Lower lobe of right lung (tissue), 2 donors: ENCODE measurements around the gene SZRD1. TPM values are rescaled to one million over a fixed set of nuclear protein-coding genes. Genes with fewer than 3 reads are reported as not detected.

Source experiments
- ATAC-seq, 2 donors: fragments of 200-7000 bp; cut with Tn5 transposase; one replicate each; pipeline ENCODE4 v1.9.1; 2020 to 2022; ENCODE audit warnings: mild to moderate bottlenecking in 2 of 2, moderate library complexity in 2 of 2
- DNase-seq: peaks from one replicate; pipeline ENCODE4 v3.0.0-alpha.2; 2020
- H3K27ac ChIP-seq: fragments of 200-600 bp; one replicate; pipeline ENCODE4 v1.8.0; 2022
- H3K27me3 ChIP-seq: fragments of 200-600 bp; one replicate; pipeline ENCODE4 v1.8.0; 2022; ENCODE audit warnings: low read depth
- H3K36me3 ChIP-seq: fragments of 200-600 bp; one replicate; pipeline ENCODE4 v1.8.0; 2022; ENCODE audit warnings: mild to moderate bottlenecking
- H3K4me1 ChIP-seq: fragments of 200-600 bp; one replicate; pipeline ENCODE4 v1.8.0; 2022
- H3K4me3 ChIP-seq: fragments of 200-600 bp; one replicate; pipeline ENCODE4 v1.8.0; 2022; ENCODE audit warnings: mild to moderate bottlenecking
- H3K9me3 ChIP-seq: fragments of 200-600 bp; one replicate; pipeline ENCODE4 v1.8.0; 2022
- CTCF ChIP-seq: fragments of 200-600 bp; IDR thresholded peaks from one replicate; pipeline ENCODE4 v1.8.0; 2022; ENCODE audit warnings: antibody characterized with exemption, mild to moderate bottlenecking
- intact Hi-C: fragments of 100-400 bp; cut with DNase I; formaldehyde crosslinking; loops from one replicate; pipeline ENCODE4 v1.11.0; 2022
- total RNA-seq: library from RNA; stranded (reverse); fragmentation: NEBNext Ultra II Directional; extraction: Animal tissue kit (Norgen Biotek cat#: 25700); gene quantifications from one replicate; pipeline ENCODE4 v1.2.1, GENCODE V29; 2021
- donor health status: DM: no; HTN: yes; CAD: no; lungs with severe emphysema.

Gene SZRD1
- total RNA-seq, 1 donor from 2014 or later: 111 TPM

- H3K4me3 ChIP-seq: no peak overlapping the region
- intact Hi-C loops: no loop called here
- H3K27me3 ChIP-seq: no peaks in the 10 kb centered on the region
- no peaks in the 10 kb centered on the region for H3K9me3 ChIP-seq
- H3K36me3 ChIP-seq: peaks cover 65% of the 10 kb centered on the region
- H3K4me1 ChIP-seq: peaks cover 11% of the 10 kb centered on the region
- no peak overlapping the region for H3K27ac ChIP-seq
- no peak for TF ChIP-seq CTCF
- ATAC-seq: no peak
- DNase-seq: no peak
These were observed 31.4 kb downstream of the SZRD1 start for GRCh38 chr1:16398371-16398953.

- Histone ChIP-seq H3K27ac (no peak overlapping the region), H3K36me3 (peaks cover 22% of the 10 kb centered on the region), H3K4me1 (no peaks in the 10 kb centered on the region), H3K27me3 (no peaks in the 10 kb centered on the region), H3K4me3 (no peak overlapping the region), H3K9me3 (no peaks in the 10 kb centered on the region)
- DNase-seq: no peak
- intact Hi-C loops: no loop called here
- TF ChIP-seq CTCF: no peak
- ATAC-seq: no peak
These were observed 35.7 kb downstream of the SZRD1 start for GRCh38 chr1:16402742-16403141.

GRCh38 chr1:16405441-16405840 lies 38.4 kb downstream of the SZRD1 start:
- Histone ChIP-seq H3K4me1 (no peaks in the 10 kb centered on the region), H3K9me3 (no peaks in the 10 kb centered on the region), H3K4me3 (no peak overlapping the region), H3K27me3 (no peaks in the 10 kb centered on the region), H3K27ac (no peak overlapping the region), H3K36me3 (no peaks in the 10 kb centered on the region)
- TF ChIP-seq CTCF: no peak
- intact Hi-C loops: no loop called here
- DNase-seq (no peak), ATAC-seq (no peak)

- no peaks in the 10 kb centered on the region for H3K9me3 ChIP-seq
- no peaks in the 10 kb centered on the region for H3K27me3 ChIP-seq
- no peaks in the 10 kb centered on the region for H3K36me3 ChIP-seq
- no peaks in the 10 kb centered on the region for H3K4me1 ChIP-seq
- DNase-seq (no peak), ATAC-seq (no peak)
- no peak overlapping the region for H3K4me3 ChIP-seq
- TF ChIP-seq CTCF: no peak
- no peak overlapping the region for H3K27ac ChIP-seq
- intact Hi-C loops: no loop called here
These were observed 39.8 kb downstream of the SZRD1 start for GRCh38 chr1:16406868-16407267.

GRCh38 chr1:16409536-16410152 lies 42.6 kb downstream of the SZRD1 start:
- Histone ChIP-seq H3K4me1 (no peaks in the 10 kb centered on the region), H3K9me3 (no peaks in the 10 kb centered on the region), H3K36me3 (no peaks in the 10 kb centered on the region), H3K27me3 (no peaks in the 10 kb centered on the region), H3K4me3 (no peak overlapping the region), H3K27ac (no peak overlapping the region)
- DNase-seq: no peak
- intact Hi-C loops: no loop called here
- no peak for TF ChIP-seq CTCF
- ATAC-seq: peak; percentile 18 to 29
